Suppressor macrophage treated with lipopolysaccharide for 4 hours (primary cell): ENCODE measurements around the gene LEP.
A peak's percentile ranks its signal among the peaks of the same experiment; 100 is the strongest.
"Not testable (repeated sequence)": the region's sequence is repeated elsewhere in the genome, so short reads cannot be mapped to it uniquely, and the experiment has no call there.

Experiments used
- DNase-seq: peaks from one replicate; pipeline ENCODE4 v3.0.0-alpha.2; 2020

Gene LEP

DNA sequence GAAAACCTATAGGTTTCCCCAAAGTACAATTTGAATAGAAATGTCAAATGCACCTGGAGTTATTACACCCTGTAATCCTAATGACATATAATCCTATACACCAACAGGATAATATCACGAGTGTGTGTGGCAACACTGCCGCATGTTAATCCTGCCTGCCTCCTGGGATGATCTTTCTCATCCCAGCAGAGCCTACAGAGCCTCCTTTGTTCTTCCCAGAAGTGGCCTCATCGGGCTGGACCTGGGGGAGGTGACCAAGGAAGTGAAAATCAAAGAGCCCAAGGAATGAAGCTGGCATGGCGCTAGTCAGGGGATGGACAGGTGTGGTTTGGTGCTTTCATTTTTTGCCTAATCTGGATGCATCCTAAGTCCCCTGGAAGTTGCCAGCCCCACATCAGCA is 29.5 kb upstream of the LEP start:
- DNase-seq = no peak

DNA sequence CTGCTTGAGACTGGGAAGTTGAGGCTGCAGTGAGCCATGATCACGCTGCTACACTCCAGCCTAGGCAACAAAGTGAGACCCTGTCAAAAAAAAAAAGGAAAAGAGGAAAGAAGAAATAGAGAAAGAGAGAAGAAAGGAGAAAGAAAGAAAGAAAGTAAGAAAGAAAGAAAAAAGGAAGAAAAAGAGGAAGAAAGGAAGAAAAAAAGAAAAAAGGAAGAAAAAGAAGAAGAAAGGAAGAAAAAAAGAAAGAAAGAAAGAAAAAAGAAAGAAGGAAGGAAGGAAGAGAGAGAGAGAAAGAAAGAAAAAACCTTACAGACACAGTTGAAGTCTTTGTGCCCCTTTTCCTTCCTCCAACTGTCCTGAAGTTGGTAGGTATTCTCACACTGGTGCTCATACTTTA is 26.6 kb upstream of the LEP start:
- no peak for DNase-seq

DNA sequence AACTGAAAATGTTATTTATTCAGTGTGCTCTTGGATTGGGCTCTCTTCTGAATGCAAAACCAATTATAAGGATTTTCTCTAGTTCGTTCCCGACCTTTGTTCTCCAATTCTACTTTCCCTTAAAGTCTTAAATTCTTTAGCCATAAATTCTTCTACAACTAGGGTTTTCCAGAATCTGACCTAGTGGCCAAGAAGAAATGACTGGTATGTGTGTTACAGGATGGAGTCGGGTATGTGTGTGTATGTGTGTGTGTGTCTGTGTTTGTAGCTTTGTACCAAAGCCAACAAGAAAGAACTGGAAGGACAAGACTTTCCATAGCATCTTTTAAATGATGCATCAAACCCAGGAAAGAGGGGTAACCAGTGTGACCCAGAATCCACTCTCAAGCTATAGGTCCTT is 25.8 kb upstream of the LEP start:
- no peak for DNase-seq

DNA sequence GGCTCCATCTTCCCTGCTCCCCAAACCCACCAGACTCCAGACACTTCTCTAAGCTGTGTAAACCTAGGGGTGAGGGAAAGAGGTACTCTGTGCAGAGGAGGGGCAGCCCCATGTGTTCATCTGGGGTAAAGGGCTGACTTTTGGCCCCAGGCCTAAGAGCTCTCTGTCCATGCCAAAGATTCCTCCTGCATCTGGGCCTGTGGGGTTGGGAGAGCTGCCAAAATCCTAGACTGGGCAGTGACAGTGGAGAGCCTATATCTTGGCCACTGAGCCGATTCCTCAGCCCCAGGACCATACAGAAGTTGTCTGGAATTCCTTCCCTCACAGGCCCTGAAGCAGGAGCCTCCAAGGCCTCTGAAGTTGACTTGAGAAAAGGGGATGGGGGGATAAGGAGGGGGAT is 25.3 kb upstream of the LEP start:
- DNase-seq = no peak

DNA sequence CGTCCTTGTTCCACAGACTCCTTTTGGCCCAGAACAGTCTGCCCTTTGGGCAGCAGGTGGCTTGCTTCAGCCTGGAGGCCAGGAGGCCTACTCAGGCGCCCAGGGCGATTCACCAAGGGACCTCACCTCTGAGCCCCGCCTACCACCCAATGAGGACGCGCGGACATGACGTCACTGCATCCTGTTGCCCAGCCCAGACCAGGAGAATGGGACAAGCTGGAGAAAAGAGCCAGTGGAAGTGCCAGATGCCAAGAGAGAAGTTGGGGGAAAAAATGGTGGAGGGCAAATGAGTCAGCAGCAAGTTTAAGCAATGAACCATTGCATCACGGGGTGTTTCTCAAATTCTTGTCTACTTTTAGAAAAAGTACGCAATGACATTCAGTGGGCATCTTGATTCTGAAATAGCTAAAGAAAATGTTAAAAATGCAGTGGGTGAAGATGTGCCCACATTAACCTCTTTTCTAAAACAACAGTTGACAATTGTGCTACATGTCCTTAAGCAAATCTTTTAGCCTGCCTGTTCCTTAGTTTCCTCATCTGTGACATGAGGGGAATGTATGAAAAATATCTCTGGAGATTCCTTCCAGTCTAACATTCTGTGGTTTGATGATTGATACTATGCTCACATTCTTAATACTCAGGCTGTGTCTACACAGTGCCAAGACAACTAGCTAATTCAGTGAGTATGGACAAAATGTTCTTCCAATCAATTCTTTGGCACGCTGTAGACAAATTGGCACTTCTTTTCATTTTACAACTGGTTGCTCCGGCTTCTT is 23.9 kb upstream of the LEP start:
- DNase-seq = peak; percentile 91

DNA sequence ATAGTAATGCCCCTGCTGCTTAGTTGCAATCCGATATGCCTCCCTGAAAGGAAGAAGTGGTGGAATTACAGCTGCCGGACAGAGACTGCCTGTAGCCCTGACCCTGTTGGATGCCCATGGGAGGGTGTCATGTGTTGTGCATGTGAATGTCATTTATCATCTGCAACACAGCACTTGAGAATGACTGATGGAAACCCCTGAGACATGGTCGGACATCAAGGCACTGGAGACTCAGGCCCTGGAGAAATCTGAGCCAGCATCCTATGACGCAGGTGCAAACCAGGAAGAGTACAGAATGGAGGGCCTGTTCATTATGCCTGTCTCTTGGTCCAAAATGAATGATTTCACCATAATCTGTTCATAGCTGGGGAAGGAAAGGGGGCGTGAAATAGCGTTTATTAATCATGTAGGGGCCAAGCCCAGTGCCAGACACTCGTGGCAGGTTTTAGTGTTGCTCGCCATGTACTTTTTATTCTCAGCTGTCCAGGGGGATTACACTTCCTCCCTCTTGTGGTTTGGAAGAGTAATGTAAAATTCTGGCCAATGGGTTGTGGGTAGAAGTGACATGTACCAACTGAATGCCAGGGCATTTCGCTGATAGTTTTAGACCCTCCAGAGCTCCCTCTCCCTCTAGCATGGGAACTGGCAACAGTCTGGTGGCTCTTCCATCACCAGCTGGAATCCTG is 23.0 kb upstream of the LEP start:
- no peak for DNase-seq

DNA sequence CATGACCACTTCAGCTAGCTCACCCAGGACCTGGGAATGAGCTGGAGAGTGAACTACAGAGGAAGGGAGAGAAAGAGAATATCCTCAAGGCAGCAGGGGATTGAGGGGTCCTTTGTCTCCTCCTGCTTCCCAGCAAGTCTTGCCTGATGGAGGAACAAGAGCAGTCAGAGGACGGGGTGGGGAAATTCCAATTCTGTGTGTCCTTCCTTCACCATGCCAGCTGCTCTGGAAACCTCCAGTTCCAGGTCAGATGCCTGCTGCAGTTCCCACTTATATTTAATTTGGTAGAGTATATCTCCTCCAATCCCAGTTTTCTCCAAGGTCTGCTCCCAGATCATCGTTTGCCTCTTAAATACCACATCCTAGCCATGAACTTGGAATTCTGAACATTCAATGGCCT is 21.4 kb upstream of the LEP start:
- DNase-seq = no peak

DNA sequence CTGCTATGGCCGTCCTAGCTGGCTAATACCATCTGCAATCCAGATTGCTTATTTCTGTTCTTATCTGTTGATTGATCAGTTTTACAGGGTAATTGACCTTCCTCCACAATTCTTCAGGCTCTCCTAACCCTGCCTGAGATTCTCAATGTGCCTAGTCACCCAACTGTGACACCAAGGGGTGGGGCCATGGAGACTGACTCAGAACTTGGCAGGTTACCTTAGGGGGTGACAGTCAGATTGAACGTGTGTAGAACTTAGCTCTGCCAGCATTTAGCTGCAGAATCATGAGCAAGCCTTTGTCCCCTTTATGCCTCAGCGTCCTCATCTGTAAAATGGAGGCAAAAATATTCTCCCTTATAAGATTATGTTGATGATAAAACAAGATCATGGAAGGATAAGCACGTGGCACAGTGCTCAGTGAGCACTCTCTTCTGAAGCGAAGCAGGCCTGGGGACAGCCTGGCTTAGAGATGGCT is 19.1 kb upstream of the LEP start:
- DNase-seq = no peak

DNA sequence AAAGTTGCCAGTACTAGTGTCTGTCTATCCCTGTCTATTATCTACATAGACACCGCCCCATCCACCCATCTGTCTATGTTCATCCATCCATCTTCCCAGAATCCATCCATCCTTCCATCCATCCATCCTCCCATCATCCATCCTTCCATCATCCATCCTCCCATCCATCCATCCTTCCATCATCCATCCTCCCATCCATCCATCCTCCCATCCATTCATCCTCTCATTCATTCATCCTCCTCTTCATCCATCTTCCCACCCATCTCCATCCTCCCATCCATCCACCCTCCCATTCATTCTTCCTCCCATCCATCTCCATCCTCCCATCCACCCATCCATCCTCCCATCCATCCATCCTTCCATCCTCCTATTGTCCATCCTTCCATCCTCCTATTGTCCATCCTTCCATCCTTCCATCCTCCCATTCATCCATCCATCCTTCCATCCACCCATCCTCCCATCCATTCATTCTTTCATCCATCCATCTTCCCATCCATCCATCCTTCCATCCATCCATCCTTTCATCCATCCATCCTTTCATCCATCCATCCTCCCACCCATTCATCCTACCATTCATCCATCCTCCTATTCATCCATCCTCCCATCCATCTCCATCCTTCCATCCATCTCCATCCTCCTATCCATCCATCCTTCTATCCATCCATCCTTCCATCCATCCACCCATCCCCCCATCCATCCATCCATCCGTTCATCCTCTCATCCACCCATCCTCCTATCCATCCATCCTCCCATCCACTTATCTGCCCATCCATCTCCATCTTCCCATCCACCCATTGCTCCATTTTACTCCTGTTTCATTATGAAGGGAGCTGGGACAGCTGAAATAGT is 14.7 kb upstream of the LEP start:
- DNase-seq = no peak

DNA sequence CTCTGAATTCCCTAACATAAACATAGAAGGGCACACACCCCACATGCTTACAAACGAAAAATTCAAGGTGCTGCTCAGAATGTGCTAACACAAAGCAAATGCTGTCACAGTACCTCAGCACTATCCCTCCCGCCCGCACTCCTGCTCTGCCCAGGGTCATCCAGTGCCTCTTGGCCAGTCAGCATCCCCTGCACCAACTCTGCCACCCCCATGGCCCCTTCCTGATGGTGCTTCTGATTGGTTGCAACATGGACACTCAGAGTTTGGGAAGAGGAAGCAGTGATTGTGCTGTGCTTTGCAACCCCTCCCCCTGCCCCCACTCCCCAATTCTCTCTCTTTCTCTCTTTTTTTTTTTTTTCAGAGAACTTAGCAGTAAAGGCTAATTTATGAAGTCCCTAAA is 13.8 kb upstream of the LEP start:
- no peak for DNase-seq

DNA sequence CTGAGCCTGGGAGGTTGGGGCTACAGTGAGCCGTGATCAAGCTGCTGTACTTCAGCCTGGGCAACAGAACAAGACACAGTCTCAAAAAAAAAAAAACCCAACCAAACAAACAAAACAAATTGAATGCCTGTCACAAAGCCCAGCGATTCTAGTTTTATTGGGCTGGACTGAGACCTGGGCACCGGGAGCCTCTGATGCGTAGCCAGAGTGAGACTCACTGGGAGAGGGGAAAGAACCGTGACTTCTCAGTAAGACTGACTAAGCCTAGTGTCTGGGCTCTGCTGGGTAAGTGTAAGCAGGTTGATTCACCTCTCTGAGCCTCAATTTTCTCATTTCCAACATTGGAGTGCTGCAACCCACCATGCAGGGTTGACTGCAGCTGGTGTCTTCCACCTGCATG is 10.1 kb upstream of the LEP start:
- DNase-seq = no peak

DNA sequence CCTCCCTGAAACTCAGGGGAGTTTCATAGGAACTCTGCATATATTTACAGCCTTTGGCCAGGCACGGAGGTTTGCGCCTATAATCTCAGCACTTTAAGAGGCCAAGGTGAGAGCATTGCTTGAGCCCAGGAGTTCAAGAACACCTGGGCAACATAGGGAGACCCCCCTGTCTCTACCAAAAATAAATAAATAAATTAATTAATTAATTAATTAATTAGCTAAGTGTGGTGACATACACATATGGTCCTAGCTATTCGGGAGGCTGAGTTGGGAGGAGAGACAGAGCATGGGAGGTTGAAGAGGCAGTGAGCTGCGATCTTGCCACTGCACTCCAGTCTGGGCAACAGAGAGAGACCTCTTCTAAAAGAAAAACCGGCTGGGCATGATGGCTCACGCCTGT is 9.4 kb upstream of the LEP start:
- DNase-seq = no peak

DNA sequence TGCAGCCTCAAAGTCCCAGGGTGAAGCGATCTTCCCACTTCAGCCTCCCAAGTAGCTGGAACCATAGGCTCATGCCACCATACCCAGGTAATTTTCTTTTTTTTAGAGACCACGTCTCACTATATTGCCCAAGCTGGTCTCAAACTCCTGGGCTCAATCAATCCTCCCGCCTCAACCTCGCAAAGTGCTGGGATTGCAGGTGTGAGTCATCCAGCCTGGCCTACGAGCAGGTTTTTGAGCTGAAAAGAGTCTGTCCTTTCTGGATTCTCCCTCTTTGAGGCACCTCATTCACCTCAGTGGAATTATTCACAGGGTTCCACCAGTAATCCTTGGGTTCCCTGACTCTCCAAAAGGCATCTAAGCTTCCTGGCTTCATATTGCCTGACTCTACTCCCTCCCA is 7.6 kb upstream of the LEP start:
- no peak for DNase-seq

DNA sequence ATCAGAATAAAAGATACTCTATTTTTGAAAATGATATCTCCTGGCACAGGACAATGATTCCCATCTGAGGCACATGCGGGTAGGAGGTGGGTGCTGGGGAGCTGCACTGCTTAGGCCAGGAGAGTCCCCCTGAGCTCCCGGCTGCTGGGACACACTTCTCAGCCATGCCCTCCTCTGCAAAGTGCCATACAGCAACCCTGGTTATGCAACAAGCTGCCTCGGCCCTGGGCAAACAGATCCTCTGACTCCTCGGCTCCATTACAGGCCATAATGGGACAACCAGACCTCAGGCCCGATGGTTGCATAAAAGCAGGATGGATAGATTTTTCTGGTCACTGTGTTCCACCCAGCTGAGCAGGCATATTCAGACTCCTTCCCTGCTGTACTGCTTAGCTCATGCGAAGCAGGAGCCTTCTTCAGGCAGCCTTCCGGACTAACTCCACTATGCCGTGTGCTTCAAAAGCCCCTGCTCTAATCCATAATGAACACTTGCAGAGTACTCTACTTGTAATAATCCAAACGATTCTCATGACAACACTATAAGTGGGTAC is 6.5 kb upstream of the LEP start:
- no peak for DNase-seq

DNA sequence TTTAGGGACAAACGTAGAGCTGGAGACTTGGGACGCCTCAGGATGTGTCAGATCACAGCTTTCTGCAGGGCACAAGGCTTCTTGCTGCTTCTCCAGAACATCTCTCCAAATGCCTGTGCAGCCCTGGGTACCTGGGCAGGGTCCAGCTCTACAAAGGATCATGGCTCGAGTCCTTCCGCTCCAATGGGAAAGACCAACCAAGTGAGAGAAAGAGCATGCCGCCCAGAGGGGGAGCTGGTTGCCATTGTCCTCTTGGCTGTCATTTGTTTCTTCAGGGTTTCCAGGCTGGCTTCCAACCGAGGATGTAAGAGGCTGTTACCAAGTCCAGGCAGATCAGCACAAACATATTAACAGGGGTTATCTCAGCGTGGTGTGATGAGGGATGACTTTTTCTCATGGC is 5.6 kb upstream of the LEP start:
- DNase-seq = no peak

DNA sequence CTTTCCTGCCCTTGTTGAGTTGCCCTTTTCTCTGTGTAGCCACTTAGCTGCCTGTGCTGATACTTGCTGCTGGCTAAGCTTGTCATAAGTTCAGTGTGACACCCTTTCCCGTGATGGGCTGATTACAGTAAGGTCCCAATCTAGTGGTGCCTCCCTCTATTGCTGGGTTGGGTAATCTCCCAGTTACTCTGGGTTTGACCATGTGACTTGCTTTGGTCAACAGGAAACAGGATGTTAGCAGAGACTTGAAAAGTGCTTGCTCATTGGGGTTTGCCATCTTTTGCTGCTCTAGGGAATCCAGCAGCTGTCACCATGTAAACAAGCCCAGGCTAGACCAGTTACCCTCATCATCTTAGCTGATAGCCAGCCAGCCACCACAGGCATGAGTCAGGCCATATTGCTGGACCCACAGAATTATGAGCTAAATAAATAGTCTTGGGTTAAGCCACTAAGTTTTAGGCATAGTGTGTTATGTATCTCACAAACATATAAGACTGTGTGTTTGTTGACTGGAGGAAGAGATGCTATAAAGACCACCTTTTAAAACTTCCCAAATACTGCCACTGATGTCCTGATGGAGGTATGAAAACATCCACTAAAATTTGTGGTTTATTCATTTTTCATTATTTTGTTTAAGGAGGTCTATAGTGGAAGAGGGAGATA is 4.0 kb upstream of the LEP start:
- peak; percentile 93 for DNase-seq

DNA sequence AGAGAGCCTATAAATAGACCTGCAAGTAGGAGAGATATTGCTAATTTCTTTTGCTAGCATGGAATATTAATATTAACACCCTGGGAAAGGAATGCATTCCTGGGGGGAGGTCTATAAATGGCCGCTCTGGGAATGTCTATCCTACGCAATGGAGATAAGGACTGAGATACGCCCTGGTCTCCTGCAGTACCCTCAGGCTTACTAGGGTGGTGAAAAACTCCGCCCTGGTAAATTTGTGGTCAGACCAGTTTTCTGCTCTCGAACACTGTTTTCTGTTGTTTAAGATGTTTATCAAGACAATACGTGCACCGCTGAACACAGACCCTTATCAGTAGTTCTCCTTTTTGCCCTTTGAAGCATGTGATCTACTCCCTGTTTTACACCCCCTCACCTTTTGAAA is 1.9 kb upstream of the LEP start:
- DNase-seq = not testable (repeated sequence)

DNA sequence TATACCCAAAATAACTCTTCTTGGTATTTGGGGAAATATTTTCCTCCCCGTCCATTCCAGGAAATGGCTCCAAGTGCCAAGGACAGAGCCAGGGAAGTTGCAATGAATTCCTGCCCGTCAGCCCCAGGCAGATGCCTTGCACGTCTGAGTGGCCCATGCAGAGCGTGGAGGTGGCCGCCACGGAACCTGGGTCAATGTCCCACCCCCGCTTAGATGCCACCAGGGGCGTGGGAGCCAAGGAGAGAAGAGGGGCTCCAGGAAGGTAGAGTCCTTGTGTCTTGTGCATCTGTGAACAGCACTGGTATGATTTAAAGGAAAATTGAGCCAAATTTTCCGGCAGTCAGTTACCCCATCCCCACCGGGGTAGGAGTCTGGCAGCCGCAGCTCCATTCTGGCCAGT is 1.6 kb downstream of the LEP start:
- no peak for DNase-seq

DNA sequence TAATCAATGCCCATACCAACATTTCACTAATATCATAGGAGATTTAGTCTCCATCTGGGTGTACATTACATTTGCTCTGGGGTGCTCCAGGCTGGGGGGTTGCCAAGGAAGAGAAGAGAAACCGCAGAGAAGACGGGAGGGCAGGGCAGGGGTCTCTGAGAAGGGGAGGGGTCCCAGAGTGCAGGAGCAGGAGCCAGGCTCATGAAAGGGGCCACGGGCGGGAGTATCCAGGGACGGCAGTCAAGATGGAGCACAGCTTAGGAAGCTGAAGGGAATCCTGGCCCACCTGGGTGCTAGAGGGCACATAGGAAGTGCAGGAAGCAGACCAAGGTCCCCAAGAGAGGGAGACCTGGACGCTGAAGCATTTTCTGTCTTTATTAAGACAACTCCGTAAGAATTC is 2.2 kb downstream of the LEP start:
- DNase-seq = no peak

DNA sequence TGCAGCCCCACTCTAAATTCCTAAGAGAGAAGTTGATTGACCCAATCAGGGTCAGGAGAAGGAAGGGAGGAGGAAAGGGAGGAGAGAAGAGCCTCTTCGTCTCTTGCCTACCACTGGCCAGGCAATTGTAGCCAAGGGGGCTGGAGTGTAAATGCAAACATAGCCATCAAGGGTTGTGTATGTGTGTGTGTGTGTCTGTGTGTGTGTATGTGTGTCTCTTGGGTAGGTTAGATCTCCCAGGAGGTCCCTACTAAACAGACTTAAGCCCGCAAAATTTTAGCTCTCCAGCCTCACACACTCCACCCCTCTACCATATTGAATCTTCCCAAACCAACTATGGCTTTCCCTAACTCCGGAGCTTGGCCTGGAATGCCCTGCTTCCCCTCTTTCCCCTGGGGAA is 3.8 kb downstream of the LEP start:
- DNase-seq = no peak

DNA sequence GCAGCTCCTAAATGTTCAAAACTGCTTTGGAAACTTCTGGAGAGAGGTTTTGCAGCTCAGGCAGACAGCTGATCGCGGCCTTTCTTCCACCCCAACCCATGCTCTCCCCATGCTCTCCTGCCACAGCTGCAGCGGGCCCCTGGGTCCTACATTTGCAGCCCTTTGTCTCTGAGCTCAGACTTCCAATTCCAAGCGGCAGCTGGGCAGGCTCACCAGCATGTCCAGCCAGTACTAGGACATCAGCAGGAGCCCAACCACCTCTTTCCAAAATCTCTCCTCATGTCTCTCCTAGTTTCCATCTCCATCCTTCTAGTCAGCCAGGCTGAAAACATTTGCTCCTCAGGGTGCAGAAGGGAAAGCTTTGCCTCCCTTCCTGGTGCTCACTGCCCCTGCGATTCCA is 6.0 kb downstream of the LEP start:
- DNase-seq = no peak

DNA sequence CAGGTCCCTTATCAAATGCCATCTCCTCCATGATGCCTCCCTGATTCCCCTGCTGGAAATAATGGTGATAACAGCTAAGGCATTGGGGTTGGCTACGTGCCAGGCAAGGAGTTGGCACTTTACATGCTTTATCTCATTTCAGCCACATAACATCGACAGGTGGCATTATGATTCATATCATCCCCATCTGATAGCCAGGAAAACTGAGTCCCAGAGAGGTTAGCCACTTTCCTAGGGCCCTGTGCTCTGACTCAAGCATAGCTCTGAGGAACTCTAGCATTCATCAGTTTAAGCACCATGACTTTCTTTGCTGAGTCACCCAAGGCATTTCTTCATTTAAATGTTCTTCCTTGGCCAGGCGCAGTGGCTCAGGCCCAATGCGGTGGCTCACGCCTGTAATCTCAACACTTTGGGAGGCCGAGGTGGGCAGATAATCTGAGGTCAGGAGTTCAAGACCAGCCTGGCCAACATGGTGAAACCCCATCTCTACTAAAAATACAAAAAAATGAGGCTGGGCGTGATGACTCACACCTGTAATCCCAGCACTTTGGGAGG is 6.6 kb downstream of the LEP start:
- peak; percentile 52 for DNase-seq

DNA sequence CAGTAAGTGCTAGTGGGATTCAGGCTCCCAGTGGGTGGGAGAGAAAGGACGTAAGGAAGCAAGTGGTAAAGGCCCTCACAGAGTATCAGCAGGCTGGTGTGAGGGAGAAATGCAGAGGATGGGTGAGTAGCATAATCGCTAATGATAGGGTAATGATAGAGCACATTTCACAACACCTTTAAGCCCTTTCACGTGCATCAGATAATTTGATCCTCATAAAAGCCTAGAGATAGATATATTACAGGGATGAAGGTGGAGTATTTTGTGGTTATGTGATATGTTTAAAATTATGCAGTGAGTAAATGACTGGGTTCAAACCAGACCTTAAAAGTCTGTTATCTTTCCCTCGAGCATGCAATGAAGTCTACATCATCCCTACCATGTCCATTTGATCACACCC is 10.3 kb downstream of the LEP start:
- DNase-seq = no peak
